ENCODE measurements around the gene NPR2. TPM values are rescaled to one million over a fixed set of nuclear protein-coding genes. Genes with fewer than 3 reads are reported as not detected.

The NPR2 gene
- total RNA-seq, 4 donors from 2014 or later = 1.1 to 6.8 (median 4.9) TPM

GRCh38 chr9:35745569-35745968, 45.8 kb upstream of the NPR2 start:
- H3K27ac ChIP-seq = peak overlapping the region; percentile 17 to 97 (median 72)
- 40 to 53% methylated on average over 1 of the region's 1 CpG for WGBS, 2 donors (ENCODE audit: low coverage in 1 of 2)
- peak overlapping the region in 3 of 4 donors; percentile 71 to 93 (median 72) for H3K4me3 ChIP-seq
- H3K27me3 ChIP-seq = no peaks in the 10 kb centered on the region
- in situ Hi-C loops (cut with MboI; ENCODE audit: low pct_ligation_motif_present in 1 of 4, low pct_unique_long_range_greater_than_20kb in 1 of 4, low sequenced_read_pairs in 3 of 4) (loop anchor here in 1 of 4 donors (10.0 kb wide), 1 partner anchor 91 kb away; the partner anchor contains the start of genes CCDC107, RMRP and SIT1), intact Hi-C loops (cut with DNase I; ENCODE audit: low total_unique reads) (no loop called here)
- no peak for TF ChIP-seq POLR2AphosphoS5 (IDR thresholded peaks at IDR 0.05)
- TF ChIP-seq CTCF (IDR thresholded peaks at IDR 0.05) = no peak
- no peak for TF ChIP-seq POLR2A (IDR thresholded peaks at IDR 0.05)
- no peak for TF ChIP-seq EP300 (IDR thresholded peaks at IDR 0.05; ENCODE audit: low read depth)
- H3K9me3 ChIP-seq = no peaks in the 10 kb centered on the region
- peaks cover 0 to 36% (median 10%) of the 10 kb centered on the region in 4 donors for H3K36me3 ChIP-seq
- H3K4me1 ChIP-seq = peaks cover 6 to 45% (median 38%) of the 10 kb centered on the region in 4 donors
- no peak for DNase-seq

- 0 to 30% methylated on average over 2 to 3 of the region's 3 CpGs for WGBS, 2 donors (ENCODE audit: low coverage in 1 of 2)
- in situ Hi-C loops (cut with MboI; ENCODE audit: low pct_ligation_motif_present in 1 of 4, low pct_unique_long_range_greater_than_20kb in 1 of 4, low sequenced_read_pairs in 3 of 4) = loop anchor here in 1 of 4 donors (10.0 kb wide), 1 partner anchor 92 kb away; the partner anchor contains the start of genes CCDC107, RMRP and SIT1
- peak; percentile 61 for DNase-seq
- intact Hi-C loops (cut with DNase I; ENCODE audit: low total_unique reads) = no loop called here
- Histone ChIP-seq H3K36me3 (peaks cover 0 to 31% (median 12%) of the 10 kb centered on the region in 4 donors), H3K4me1 (peaks cover 6 to 47% (median 38%) of the 10 kb centered on the region in 4 donors), H3K4me3 (peak overlapping the region; percentile 20 to 93 (median 72)), H3K27me3 (no peaks in the 10 kb centered on the region), H3K9me3 (no peaks in the 10 kb centered on the region), H3K27ac (peak overlapping the region; percentile 92 to 97 (median 94))
- peak; percentile 31 for TF ChIP-seq POLR2A (IDR thresholded peaks at IDR 0.05)
- TF ChIP-seq CTCF (IDR thresholded peaks at IDR 0.05) = no peak
- TF ChIP-seq EP300 (IDR thresholded peaks at IDR 0.05; ENCODE audit: low read depth) = no peak
- TF ChIP-seq POLR2AphosphoS5 (IDR thresholded peaks at IDR 0.05) = peak in 2 of 3 donors; percentile 27 to 64
These were observed 44.8 kb upstream of the NPR2 start for GRCh38 chr9:35746583-35746982.

- H3K4me3 ChIP-seq = peak overlapping the region; percentile 20 to 93 (median 72)
- intact Hi-C loops (cut with DNase I; ENCODE audit: low total_unique reads) (no loop called here), in situ Hi-C loops (cut with MboI; ENCODE audit: low pct_ligation_motif_present in 1 of 4, low pct_unique_long_range_greater_than_20kb in 1 of 4, low sequenced_read_pairs in 3 of 4) (loop anchor here in 1 of 4 donors (10.0 kb wide), 1 partner anchor 94 kb away; the partner anchor contains the start of genes CCDC107, RMRP and SIT1)
- 1% methylated on average over 21 of the region's 24 CpGs; no CpG with 5 or more reads in 1 of the 2 donors for WGBS, 2 donors (ENCODE audit: low coverage in 1 of 2)
- H3K36me3 ChIP-seq = peaks cover 0 to 33% (median 10%) of the 10 kb centered on the region in 4 donors
- no peak for DNase-seq
- H3K4me1 ChIP-seq = peaks cover 6 to 47% (median 38%) of the 10 kb centered on the region in 4 donors
- no peaks in the 10 kb centered on the region for H3K27me3 ChIP-seq
- H3K9me3 ChIP-seq = no peaks in the 10 kb centered on the region
- TF ChIP-seq CTCF (IDR thresholded peaks at IDR 0.05) (no peak), POLR2AphosphoS5 (IDR thresholded peaks at IDR 0.05) (no peak), POLR2A (IDR thresholded peaks at IDR 0.05) (no peak), EP300 (IDR thresholded peaks at IDR 0.05; ENCODE audit: low read depth) (no peak)
- H3K27ac ChIP-seq = peak overlapping the region; percentile 92 to 97 (median 94)
These were observed 43.0 kb upstream of the NPR2 start for GRCh38 chr9:35748242-35748857.

- peak; percentile 91 for DNase-seq
- Histone ChIP-seq H3K36me3 (peaks cover 0 to 31% (median 10%) of the 10 kb centered on the region in 4 donors), H3K4me1 (peaks cover 6 to 47% (median 38%) of the 10 kb centered on the region in 4 donors), H3K9me3 (no peaks in the 10 kb centered on the region), H3K4me3 (peak within 1 kb of the TSS; percentile 20 to 93 (median 72)), H3K27ac (peak within 1 kb of the TSS; percentile 92 to 97 (median 94)), H3K27me3 (no peaks in the 10 kb centered on the region)
- intact Hi-C loops (cut with DNase I; ENCODE audit: low total_unique reads) (no loop called here), in situ Hi-C loops (cut with MboI; ENCODE audit: low pct_ligation_motif_present in 1 of 4, low pct_unique_long_range_greater_than_20kb in 1 of 4, low sequenced_read_pairs in 3 of 4) (loop anchor here in 1 of 4 donors (10.0 kb wide), 1 partner anchor 94 kb away; the partner anchor contains the start of genes CCDC107, RMRP and SIT1)
- TF ChIP-seq POLR2AphosphoS5 (IDR thresholded peaks at IDR 0.05) = peak; percentile 70 to 84 (median 73)
- no peak for TF ChIP-seq CTCF (IDR thresholded peaks at IDR 0.05)
- TF ChIP-seq EP300 (IDR thresholded peaks at IDR 0.05; ENCODE audit: low read depth) = peak; percentile 20
- peak; percentile 85 for TF ChIP-seq POLR2A (IDR thresholded peaks at IDR 0.05)
- WGBS, 2 donors (ENCODE audit: low coverage in 1 of 2) = 1% methylated on average over 35 of the region's 69 CpGs; no CpG with 5 or more reads in 1 of the 2 donors
These were observed 42.4 kb upstream of the NPR2 start, which contains the start of the genes GBA2 and RGP1 for GRCh38 chr9:35748858-35749514. TSS of gene GBA2 (minus strand) at chr9:35749228. CDS start at chr9:35748704, 524 bp downstream. TSS of gene RGP1 (plus strand) at chr9:35749287. CDS start at chr9:35749756, 469 bp downstream.

All from transverse colon (tissue), 4 donors.